Thyroid gland (tissue), 4 donors: ENCODE measurements around the gene SCAANT1.

Experiments
- CTCF ChIP-seq, 6 experiments: fragments of 200-600 bp in 3 of 6; fragments of 450-650 bp in 3 of 6; sonication (generic) in 3 of 6; IDR thresholded peaks; one replicate each; pipeline ENCODE4 v1.5.1; 2016 to 2019; ENCODE audit warnings: antibody characterized with exemption in 6 of 6, mild to moderate bottlenecking in 2 of 6, inconsistent platforms in 1 of 6, moderate library complexity in 1 of 6
- POLR2A ChIP-seq, 2 donors: fragments of 450-650 bp; IDR thresholded peaks; one replicate each; pipeline ENCODE4 v1.6.1; 2017; ENCODE audit warnings: antibody characterized with exemption in 2 of 2, mild to moderate bottlenecking in 2 of 2, moderate library complexity in 1 of 2

GRCh38 chr3:63936925-63937324 is 24.7 kb upstream of the SCAANT1 start:
- no peak for TF ChIP-seq CTCF (IDR thresholded peaks at IDR 0.05)
- no peak for TF ChIP-seq POLR2A (IDR thresholded peaks at IDR 0.05)
